Epithelial cell of alveolus of lung (primary cell): ENCODE measurements around the gene CCDC86. TPM values are rescaled to one million over a fixed set of nuclear protein-coding genes. Genes with fewer than 3 reads are reported as not detected.

Source experiments
- total RNA-seq: library from RNA; depleted of rRNA; stranded (reverse); fragments of >200 nt; gene quantifications from 2 replicates; pipeline ENCODE4 v1.2.1, GENCODE V29; 2015

CCDC86 gene
- total RNA-seq, result 23.6 and 31.4 TPM in 2 replicates

GRCh38 chr11:60841797-60842667, at the start of gene CCDC86:
CCDC86 (plus strand) TSS chr11:60842113; CDS start chr11:60842125, 12 bp downstream.

GRCh38 chr11:60855726-60856633, 14.1 kb downstream of the CCDC86 start, which contains the start of gene PTGDR2:
PTGDR2 (minus strand) TSS chr11:60855950; CDS start chr11:60853722, 2,228 bp downstream.

DNA sequence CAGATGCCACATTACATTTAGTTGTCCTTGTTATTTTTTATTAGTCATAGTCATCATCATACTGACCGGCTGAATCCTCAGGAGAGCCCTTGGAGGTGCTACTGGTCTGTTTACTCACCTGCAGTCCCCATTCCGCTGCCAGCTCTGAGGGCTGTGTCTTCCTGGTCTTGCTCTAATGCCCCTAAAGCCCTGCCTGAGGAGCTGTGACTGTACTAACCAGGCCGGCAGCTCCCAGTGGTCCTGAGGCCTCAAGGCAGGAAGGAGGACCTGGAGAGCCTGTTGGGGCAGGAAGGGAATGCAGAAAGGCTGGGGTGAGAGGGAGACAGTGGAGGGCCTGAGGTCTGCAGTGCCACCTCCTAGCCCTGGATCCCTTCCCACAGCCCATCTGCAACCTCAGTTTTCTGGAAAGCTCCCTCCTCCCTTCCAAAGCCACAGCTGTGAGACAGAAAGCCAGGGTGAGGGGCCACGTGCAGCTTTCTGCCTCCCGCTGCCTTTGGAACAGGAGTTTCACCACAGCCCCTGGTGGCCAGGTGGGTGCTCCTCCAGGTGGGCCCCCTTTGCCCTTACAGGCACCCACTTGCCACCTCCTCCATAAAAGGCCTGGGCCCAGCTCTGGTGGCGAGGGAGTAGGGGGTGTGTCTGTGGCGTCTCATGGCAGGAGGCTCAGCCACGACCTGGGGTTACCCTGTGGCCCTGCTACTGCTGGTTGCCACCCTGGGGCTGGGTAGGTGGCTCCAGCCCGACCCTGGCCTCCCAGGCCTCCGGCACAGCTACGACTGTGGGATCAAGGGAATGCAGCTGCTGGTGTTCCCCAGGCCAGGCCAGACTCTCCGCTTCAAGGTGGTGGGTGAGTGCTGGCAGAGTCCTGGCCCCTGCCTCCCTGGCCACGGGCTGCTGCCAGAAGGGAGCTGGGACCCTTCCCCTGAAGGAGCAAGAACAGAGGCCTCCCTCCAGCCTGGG, 25.3 kb downstream of the CCDC86 start, which contains the start of gene ZP1:
Gene ZP1 (plus strand): TSS at position 632 of the 960 bp plus-strand sequence. CDS start 20 bp downstream, at position 652.

Other genes with a start within 250 kb of the CCDC86 start
- not detected in 2 replicates for gene MS4A8, start 142.5 kb upstream of the CCDC86 start, total RNA-seq
- gene MS4A18, start 117.4 kb upstream of the CCDC86 start, total RNA-seq, result not detected in 2 replicates
- not detected in 2 replicates for gene MS4A15, start 85.2 kb upstream of the CCDC86 start, total RNA-seq
- gene MS4A10, start 56.8 kb upstream of the CCDC86 start, total RNA-seq, result not detected in 2 replicates
- gene PTGDR2, start 13.8 kb downstream of the CCDC86 start, total RNA-seq, result 2.5 and 6.8 TPM in 2 replicates
- 1.6 and 3.1 TPM in 2 replicates for gene ZP1, start 25.4 kb downstream of the CCDC86 start, total RNA-seq
- gene PRPF19, start 64.5 kb downstream of the CCDC86 start, total RNA-seq, result 80.9 and 82.1 TPM in 2 replicates
- gene TMEM109, start 72.0 kb downstream of the CCDC86 start, total RNA-seq, result 69.9 and 76.4 TPM in 2 replicates
- gene TMEM132A, start 82.3 kb downstream of the CCDC86 start, total RNA-seq, result 127 and 158 TPM in 2 replicates
- 8.5 and 9.2 TPM in 2 replicates for gene SLC15A3, start 110.1 kb downstream of the CCDC86 start, total RNA-seq
- not detected in 2 replicates for gene CD6, start 129.6 kb downstream of the CCDC86 start, total RNA-seq